H1 (cell line): ENCODE measurements around the gene ADAMTS17. TPM values are rescaled to one million over a fixed set of nuclear protein-coding genes. Genes with fewer than 3 reads are reported as not detected.

Source experiments
- CEBPB ChIP-seq: IDR thresholded peaks from 2 replicates; pipeline ENCODE4 v1.6.1; 2012; ENCODE audit warnings: low read depth, low read length
- CREB1 ChIP-seq: IDR thresholded peaks from 2 replicates; pipeline ENCODE4 v1.6.1; 2012; ENCODE audit warnings: inconsistent platforms
- CTBP2 ChIP-seq: IDR thresholded peaks from 2 replicates; pipeline ENCODE4 v1.7.0; 2011; ENCODE audit warnings: borderline replicate concordance, mild to moderate bottlenecking, moderate library complexity, mixed read lengths, low read length; ENCODE audit not compliant: insufficient read depth, insufficient read length
- JUN ChIP-seq: IDR thresholded peaks from 2 replicates; pipeline ENCODE4 v1.6.1; 2011; ENCODE audit warnings: low read depth, mild to moderate bottlenecking, improper control_type of control experiment, low read length
- SIRT6 ChIP-seq: IDR thresholded peaks from one replicate; pipeline ENCODE4 v1.7.1; 2012; ENCODE audit warnings: low read length, inconsistent platforms
- SP1 ChIP-seq: IDR thresholded peaks from 2 replicates; pipeline ENCODE4 v1.6.1; 2011; ENCODE audit warnings: low read depth, low read length
- SP4 ChIP-seq: IDR thresholded peaks from 2 replicates; pipeline ENCODE4 v1.6.1; 2012; ENCODE audit warnings: low read length, inconsistent platforms
- TEAD4 ChIP-seq: IDR thresholded peaks from 2 replicates; pipeline ENCODE4 v1.6.1; 2012; ENCODE audit warnings: low read depth, low read length, inconsistent platforms, mixed read lengths
- polyA plus RNA-seq, 7 experiments: library from polyadenylated mRNA; depleted of rRNA in 3 of 7; stranded (reverse) in 5 of 7; unstranded in 2 of 7; fragments of >200 nt in 5 of 7; fragments of 200-250 nt in 2 of 7; gene quantifications; 1 replicate in 5 of 7; 2 replicates in 1 of 7; 4 replicates in 1 of 7; pipeline versions ENCODE4 v1.2.1 to v1.2.3, GENCODE V29; 2011 to 2013; ENCODE audit warnings: missing spikeins in 2 of 7, mixed read lengths in 2 of 7
- total RNA-seq: library from RNA; stranded (reverse); fragmentation: NEBNext Ultra II Directional; extraction: Animal tissue kit (Norgen Biotek cat#: 25700); gene quantifications from 2 replicates; pipeline ENCODE4 v1.2.1, GENCODE V29; 2021
- TF ChIP-seq, protein P1 (sequence below), 3 experiments: IDR thresholded peaks; 1 replicate in 2 of 3; 2 replicates in 1 of 3; pipeline versions ENCODE4 v1.5.1 to v1.6.1; 2011; ENCODE audit warnings: low read length in 3 of 3, mild to moderate bottlenecking in 3 of 3, inconsistent platforms in 2 of 3, low read depth in 1 of 3, moderate library complexity in 1 of 3; ENCODE audit not compliant: insufficient read depth in 1 of 3; ENCODE audit errors: control extremely low read depth in 1 of 3

The ADAMTS17 gene
- total and polyA plus RNA-seq, 2 of the 8 experiments (the other 6 are each of a cell fraction or from before 2014, with no cell fraction given) = 0.51 to 1.7 TPM

DNA sequence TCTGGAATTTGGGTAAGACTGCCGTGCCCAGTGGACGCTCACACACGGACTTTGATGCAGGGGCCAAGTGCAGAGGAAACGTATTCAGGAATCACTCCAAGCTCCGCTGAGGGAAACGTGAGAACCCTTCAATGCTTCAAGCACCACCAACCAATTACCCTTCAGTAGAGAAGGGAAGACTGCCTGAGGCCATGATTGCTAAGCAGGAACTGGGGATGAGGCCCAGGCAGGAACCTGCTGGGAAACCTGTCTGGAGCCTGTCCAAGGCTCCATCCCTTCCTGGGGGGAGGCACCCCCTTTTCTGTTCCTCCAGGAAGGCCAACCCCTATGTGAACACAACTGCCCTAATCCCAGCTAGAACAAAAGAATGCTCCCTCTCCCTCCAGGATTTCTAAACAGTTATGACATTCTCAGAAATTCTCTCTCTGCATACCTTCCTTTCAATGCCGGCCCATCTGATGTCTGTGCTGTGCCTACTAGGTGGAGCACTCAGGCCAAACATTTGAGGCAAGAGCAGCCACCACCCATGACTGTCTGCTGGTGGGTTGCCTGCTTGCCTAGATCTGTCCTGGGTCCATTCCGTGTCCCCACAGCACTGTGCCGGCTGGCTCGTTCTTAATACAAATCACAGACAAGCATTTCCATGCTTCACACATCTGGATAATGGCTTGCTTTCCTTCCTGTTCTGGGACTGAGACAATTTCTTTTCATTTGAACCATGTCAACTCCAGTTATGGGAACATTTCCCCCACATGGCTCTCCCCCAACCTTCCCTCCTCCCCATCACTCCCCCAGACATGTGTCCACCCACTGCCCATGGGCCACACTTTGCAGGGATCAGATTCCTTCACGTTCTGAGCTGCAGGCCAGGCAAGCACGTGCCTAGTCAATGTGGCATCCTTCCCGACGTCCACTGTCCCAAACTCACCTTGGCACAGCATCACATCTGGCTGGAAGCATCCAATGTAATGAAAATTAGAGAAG is 149.4 kb downstream of the ADAMTS17 start (continued):
- TF ChIP-seq, protein P1, sequence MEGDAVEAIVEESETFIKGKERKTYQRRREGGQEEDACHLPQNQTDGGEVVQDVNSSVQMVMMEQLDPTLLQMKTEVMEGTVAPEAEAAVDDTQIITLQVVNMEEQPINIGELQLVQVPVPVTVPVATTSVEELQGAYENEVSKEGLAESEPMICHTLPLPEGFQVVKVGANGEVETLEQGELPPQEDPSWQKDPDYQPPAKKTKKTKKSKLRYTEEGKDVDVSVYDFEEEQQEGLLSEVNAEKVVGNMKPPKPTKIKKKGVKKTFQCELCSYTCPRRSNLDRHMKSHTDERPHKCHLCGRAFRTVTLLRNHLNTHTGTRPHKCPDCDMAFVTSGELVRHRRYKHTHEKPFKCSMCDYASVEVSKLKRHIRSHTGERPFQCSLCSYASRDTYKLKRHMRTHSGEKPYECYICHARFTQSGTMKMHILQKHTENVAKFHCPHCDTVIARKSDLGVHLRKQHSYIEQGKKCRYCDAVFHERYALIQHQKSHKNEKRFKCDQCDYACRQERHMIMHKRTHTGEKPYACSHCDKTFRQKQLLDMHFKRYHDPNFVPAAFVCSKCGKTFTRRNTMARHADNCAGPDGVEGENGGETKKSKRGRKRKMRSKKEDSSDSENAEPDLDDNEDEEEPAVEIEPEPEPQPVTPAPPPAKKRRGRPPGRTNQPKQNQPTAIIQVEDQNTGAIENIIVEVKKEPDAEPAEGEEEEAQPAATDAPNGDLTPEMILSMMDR (IDR thresholded peaks at IDR 0.05; ENCODE audit: control extremely low read depth in 1 of 3, insufficient read depth in 1 of 3, low read depth in 1 of 3, low read length in 3 of 3) = no peak
- TF ChIP-seq SP4 (no peak), CTBP2 (no peak), CREB1 (no peak), JUN (no peak), CEBPB (no peak), SIRT6 (no peak), SP1 (no peak), TEAD4 (no peak)
